Measurements from ENCODE around the gene C11orf98. TPM values are rescaled to one million over a fixed set of nuclear protein-coding genes. Genes with fewer than 3 reads are reported as not detected.

The C11orf98 gene
- total RNA-seq, 4 donors from 2014 or later, result 29.2 to 97.4 (median 41.1) TPM

- H3K4me3 ChIP-seq, result peak within 1 kb of the TSS; percentile 68 to 99 (median 90)
- peak; percentile 100 for DNase-seq
- peak within 1 kb of the TSS; percentile 79 to 93 (median 92) for H3K27ac ChIP-seq
- H3K4me1 ChIP-seq, result peaks cover 0 to 22% (median 6%) of the 10 kb centered on the region in 4 donors
- H3K36me3 ChIP-seq, result peaks cover 0 to 45% (median 0%) of the 10 kb centered on the region in 3 donors
- H3K9me3 ChIP-seq, result no peaks in the 10 kb centered on the region
- no peaks in the 10 kb centered on the region for H3K27me3 ChIP-seq
- TF ChIP-seq CTCF (IDR thresholded peaks at IDR 0.05) (no peak), POLR2A (IDR thresholded peaks at IDR 0.05) (peak; percentile 83 to 89)
Observed at GRCh38 chr11:62645946-62646824, 18.8 kb downstream of the C11orf98 start, which contains the start of gene GANAB. Gene GANAB, minus strand, starts transcription at chr11:62646613. Its CDS starts 14 bp downstream, at chr11:62646599.

GRCh38 chr11:62645671-62645945 is 19.4 kb downstream of the C11orf98 start:
- H3K27ac ChIP-seq, result peak overlapping the region; percentile 79 to 93 (median 92)
- no peaks in the 10 kb centered on the region for H3K27me3 ChIP-seq
- peaks cover 0 to 22% (median 6%) of the 10 kb centered on the region in 4 donors for H3K4me1 ChIP-seq
- TF ChIP-seq CTCF (IDR thresholded peaks at IDR 0.05), result no peak
- TF ChIP-seq POLR2A (IDR thresholded peaks at IDR 0.05), result no peak
- peak overlapping the region; percentile 68 to 99 (median 90) for H3K4me3 ChIP-seq
- peaks cover 0 to 45% (median 0%) of the 10 kb centered on the region in 3 donors for H3K36me3 ChIP-seq
- no peaks in the 10 kb centered on the region for H3K9me3 ChIP-seq
- DNase-seq, result no peak

DNA sequence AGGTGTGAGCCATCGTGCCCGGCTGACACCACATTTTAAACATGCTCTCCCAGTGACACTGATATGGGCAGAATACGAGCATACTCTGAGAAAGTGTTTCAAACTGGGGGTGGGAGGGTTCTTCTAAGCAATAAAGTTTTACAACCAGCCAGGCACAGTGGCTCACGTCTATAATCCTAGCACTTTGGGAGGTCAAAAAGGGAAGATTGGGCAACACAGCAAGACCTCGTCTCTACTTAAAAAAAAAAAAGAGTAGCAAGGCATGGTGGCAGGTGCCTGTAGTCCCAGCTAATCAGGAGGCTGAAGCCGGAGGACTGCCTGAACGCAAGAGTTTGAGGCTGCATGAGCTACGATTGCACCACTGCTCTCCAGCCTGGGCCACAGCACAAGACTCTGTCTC is 20.8 kb downstream of the C11orf98 start:
- no peaks in the 10 kb centered on the region for H3K9me3 ChIP-seq
- peaks cover 0 to 22% (median 6%) of the 10 kb centered on the region in 4 donors for H3K4me1 ChIP-seq
- DNase-seq, result no peak
- H3K4me3 ChIP-seq, result no peak overlapping the region
- TF ChIP-seq CTCF (IDR thresholded peaks at IDR 0.05), result no peak
- TF ChIP-seq POLR2A (IDR thresholded peaks at IDR 0.05), result no peak
- H3K27ac ChIP-seq, result no peak overlapping the region
- H3K36me3 ChIP-seq, result peaks cover 0 to 44% (median 0%) of the 10 kb centered on the region in 3 donors
- H3K27me3 ChIP-seq, result no peaks in the 10 kb centered on the region

DNA sequence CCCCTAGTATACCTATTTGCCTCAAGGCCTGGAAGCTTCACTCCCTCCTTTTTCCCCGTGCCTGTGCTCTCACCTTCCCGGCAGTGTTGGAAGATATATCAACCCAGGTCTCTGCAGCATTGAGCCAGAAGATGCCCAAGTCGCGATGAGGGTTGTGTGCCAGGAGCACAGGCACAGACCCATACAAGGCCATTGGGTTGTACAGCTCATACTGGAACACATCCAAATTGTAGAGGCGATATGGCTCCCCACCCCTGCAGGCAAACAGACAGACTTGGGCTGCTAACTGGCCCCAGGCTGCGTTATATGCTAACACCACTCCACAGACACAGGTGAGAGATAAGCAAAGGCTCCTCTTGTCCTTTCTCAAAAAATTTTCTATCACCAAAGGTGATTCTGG is 32.5 kb downstream of the C11orf98 start:
- Histone ChIP-seq H3K27ac (no peak overlapping the region), H3K36me3 (peaks cover 0 to 97% (median 6%) of the 10 kb centered on the region in 3 donors), H3K9me3 (no peaks in the 10 kb centered on the region), H3K4me1 (no peaks in the 10 kb centered on the region), H3K27me3 (no peaks in the 10 kb centered on the region), H3K4me3 (no peak overlapping the region)
- TF ChIP-seq CTCF (IDR thresholded peaks at IDR 0.05), result no peak
- TF ChIP-seq POLR2A (IDR thresholded peaks at IDR 0.05), result no peak
- no peak for DNase-seq

DNA sequence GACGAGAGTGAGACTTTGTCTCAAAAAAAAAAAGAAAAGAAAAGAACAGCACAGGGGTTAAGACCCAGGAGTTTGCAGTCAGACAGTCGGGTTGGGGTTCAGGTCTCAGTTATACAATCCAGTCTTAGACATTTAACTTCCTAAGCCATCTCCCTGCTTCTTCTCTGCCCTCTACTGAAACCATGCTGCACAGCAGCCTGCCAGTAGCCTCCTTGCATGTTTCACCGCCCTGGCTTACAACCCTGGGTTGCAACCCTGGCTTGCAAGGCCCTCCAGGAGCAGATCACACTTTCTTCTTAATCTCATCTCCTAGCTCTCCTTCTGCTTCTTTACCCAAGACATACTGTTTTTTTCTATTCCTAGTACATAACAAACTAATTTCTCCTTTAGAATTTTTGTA is 37.3 kb downstream of the C11orf98 start:
- DNase-seq, result no peak
- H3K36me3 ChIP-seq, result peaks cover 0 to 76% (median 6%) of the 10 kb centered on the region in 3 donors
- H3K27ac ChIP-seq, result no peak overlapping the region
- no peaks in the 10 kb centered on the region for H3K4me1 ChIP-seq
- no peaks in the 10 kb centered on the region for H3K9me3 ChIP-seq
- H3K4me3 ChIP-seq, result no peak overlapping the region
- TF ChIP-seq POLR2A (IDR thresholded peaks at IDR 0.05) (no peak), CTCF (IDR thresholded peaks at IDR 0.05) (peak in 1 of 6 experiments; percentile 3)
- H3K27me3 ChIP-seq, result no peaks in the 10 kb centered on the region

Measured in Peyer's patch (tissue), 4 donors.